GM12872 (cell line): ENCODE measurements around the gene VWA5A.

Experiments
- CTCF ChIP-seq: IDR thresholded peaks from 3 replicates; pipeline ENCODE4 v1.5.1; 2011; ENCODE audit warnings: low read depth, mild to moderate bottlenecking, low read length, moderate library complexity; ENCODE audit not compliant: insufficient read depth

The VWA5A gene

DNA sequence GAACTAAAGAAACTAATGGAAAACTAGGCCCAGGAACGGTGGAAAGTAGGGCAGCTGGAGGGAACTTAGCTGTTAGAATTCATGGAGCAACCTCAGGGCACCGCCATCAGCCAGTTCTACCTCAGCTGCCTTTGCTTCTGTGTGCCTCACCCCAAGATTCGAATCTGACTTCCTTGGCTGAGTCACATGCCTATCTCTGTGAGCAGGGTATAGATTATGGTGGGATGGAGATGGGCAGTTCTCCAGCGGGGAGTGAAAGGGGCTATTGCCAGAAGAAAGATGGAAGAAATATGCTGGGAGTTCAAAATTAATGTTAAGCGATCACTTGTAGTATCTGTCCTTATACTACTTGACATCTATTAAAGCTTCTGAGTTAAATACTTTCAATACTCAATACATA is 18.9 kb upstream of the VWA5A start:
- no peak for TF ChIP-seq CTCF

DNA sequence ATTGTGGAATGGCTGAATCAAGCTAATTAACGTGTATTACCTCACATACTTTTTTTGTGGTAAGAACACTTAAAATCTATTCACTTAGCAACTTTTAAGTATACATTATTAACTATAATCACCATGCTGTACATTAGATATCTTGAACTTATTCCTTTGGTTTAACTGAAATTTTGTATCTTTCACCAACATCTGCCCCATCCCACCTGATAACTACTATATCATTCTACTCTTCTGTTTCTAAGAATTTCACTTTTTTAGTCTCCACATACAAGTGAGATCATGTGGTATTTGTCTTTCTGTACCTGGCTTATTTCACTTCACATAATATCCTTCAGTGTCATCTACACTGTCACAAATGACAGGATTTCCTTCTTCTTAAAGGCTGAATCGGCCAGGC is 17.1 kb upstream of the VWA5A start:
- no peak for TF ChIP-seq CTCF

- no peak for TF ChIP-seq CTCF
These were observed 13.5 kb upstream of the VWA5A start for GRCh38 chr11:124101737-124102136.

DNA sequence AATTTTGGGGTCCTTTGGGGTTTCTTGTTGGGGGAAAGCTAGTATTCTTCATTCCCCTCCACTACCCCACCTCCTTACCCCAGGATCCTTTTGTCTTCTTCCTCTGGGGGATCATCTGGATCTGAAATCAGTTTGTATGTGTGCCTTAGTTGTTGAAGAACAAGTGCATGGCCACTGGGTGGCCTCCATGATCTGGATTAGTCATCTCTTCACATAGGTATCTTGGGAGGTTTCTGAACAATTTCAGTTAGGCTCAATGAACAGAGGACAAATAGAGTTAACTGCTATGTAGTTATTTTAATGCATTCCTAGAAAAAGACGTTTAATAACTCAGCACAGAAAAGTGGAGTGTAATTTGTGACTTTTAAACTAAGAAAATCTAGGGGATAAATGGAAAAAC is 7.1 kb upstream of the VWA5A start:
- peak; percentile 46 for TF ChIP-seq CTCF

- no peak for TF ChIP-seq CTCF
These were observed 5.9 kb upstream of the VWA5A start for GRCh38 chr11:124109377-124109776.

DNA sequence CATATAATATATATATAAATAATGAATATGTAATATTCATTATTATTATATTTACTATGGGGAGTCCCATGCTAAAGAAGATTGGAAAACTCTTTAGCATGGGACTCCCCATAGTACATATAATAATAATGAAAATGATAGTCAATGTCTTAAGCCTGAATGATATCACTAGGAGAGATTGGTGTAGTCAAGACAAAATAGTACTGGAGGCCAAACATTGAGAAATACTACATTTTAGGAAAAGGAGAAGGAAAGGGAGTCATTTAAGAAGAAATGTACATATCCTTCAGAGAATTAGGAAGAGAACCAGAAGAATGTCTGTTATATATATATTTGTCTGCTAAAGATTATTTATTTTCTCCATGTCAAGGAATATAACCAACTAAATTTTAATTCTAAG is 5.0 kb upstream of the VWA5A start:
- no peak for TF ChIP-seq CTCF

DNA sequence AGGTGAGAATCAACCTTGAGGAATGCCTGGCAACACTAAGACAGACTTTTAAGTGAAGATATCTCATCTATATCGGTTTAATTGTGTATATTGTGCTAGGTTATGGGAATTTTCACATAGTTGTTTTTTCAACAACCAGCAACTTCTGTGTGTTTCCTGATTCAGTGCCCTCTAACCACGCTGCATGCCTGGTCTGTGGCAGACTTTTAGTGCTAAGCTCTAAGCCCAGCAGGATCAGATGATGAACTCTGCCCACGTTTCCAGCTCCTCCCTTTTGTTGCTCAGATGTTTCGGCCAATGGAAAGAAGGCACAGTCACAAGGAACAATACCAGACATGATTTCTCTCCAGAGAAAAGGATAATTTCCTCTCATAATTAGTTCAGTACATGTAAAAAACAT is 1.4 kb upstream of the VWA5A start:
- TF ChIP-seq CTCF, result no peak
